Neural crest cell (in vitro differentiated cells): ENCODE results near the gene PTGIS. TPM values are rescaled to one million over a fixed set of nuclear protein-coding genes. Genes with fewer than 3 reads are reported as not detected.

Source experiments
- DNase-seq: peaks from one replicate; pipeline ENCODE4 v3.0.0; 2021; ENCODE audit warnings: low read depth, mixed read lengths, low spot score
- H3K27ac Mint-ChIP-seq: one replicate; pipeline ENCODE4 v1.8.0; 2021; ENCODE audit warnings: mild to moderate bottlenecking, mixed read lengths; ENCODE audit not compliant: unreplicated experiment
- H3K27me3 Mint-ChIP-seq: 2 replicates; pipeline ENCODE4 v1.8.0; 2021; ENCODE audit warnings: low read depth, mild to moderate bottlenecking, mixed read lengths
- H3K36me3 Mint-ChIP-seq: 2 replicates; pipeline ENCODE4 v1.8.0; 2021; ENCODE audit warnings: low read depth, mild to moderate bottlenecking, mixed read lengths
- H3K4me1 Mint-ChIP-seq: 2 replicates; pipeline ENCODE4 v1.8.0; 2021; ENCODE audit warnings: mixed read lengths
- H3K4me3 Mint-ChIP-seq: one replicate; pipeline ENCODE4 v1.8.0; 2021; ENCODE audit warnings: mild to moderate bottlenecking, mixed read lengths
- H3K9me3 Mint-ChIP-seq: 2 replicates; pipeline ENCODE4 v1.8.0; 2021; ENCODE audit warnings: mixed read lengths
- CTCF ChIP-seq: fragments of 200-600 bp; sonication (generic); conservative IDR thresholded peaks from 2 replicates; pipeline ENCODE4 v1.5.0; 2021; ENCODE audit warnings: antibody characterized with exemption, mild to moderate bottlenecking
- total RNA-seq: library from RNA; stranded (reverse); gene quantifications from 2 replicates; pipeline ENCODE4 v1.2.1, GENCODE V29; 2021

PTGIS gene
- total RNA-seq, 1 donor from 2014 or later, result 7.1 TPM

- no peak overlapping the region for H3K27ac Mint-ChIP-seq
- H3K9me3 Mint-ChIP-seq, result no peaks in the 10 kb centered on the region
- peaks cover 8% of the 10 kb centered on the region for H3K27me3 Mint-ChIP-seq
- peaks cover 11% of the 10 kb centered on the region for H3K4me1 Mint-ChIP-seq
- no peaks in the 10 kb centered on the region for H3K36me3 Mint-ChIP-seq
- no peak overlapping the region for H3K4me3 Mint-ChIP-seq
- no peak for TF ChIP-seq CTCF
- no peak for DNase-seq
Measured at GRCh38 chr20:49607568-49607967, 39.6 kb upstream of the PTGIS start.

- Mint-ChIP-seq H3K36me3 (no peaks in the 10 kb centered on the region), H3K4me3 (no peak overlapping the region), H3K27ac (no peak overlapping the region), H3K9me3 (no peaks in the 10 kb centered on the region), H3K27me3 (peaks cover 2% of the 10 kb centered on the region), H3K4me1 (no peaks in the 10 kb centered on the region)
- TF ChIP-seq CTCF, result peak; percentile 52
- DNase-seq, result no peak
Measured at GRCh38 chr20:49603209-49603627, 35.3 kb upstream of the PTGIS start.

GRCh38 chr20:49602345-49603208 lies 34.6 kb upstream of the PTGIS start:
- H3K9me3 Mint-ChIP-seq, result no peaks in the 10 kb centered on the region
- no peaks in the 10 kb centered on the region for H3K4me1 Mint-ChIP-seq
- no peaks in the 10 kb centered on the region for H3K27me3 Mint-ChIP-seq
- H3K36me3 Mint-ChIP-seq, result no peaks in the 10 kb centered on the region
- no peak overlapping the region for H3K27ac Mint-ChIP-seq
- TF ChIP-seq CTCF, result no peak
- no peak for DNase-seq
- no peak overlapping the region for H3K4me3 Mint-ChIP-seq

GRCh38 chr20:49601153-49601924 lies 33.4 kb upstream of the PTGIS start:
- Mint-ChIP-seq H3K27me3 (no peaks in the 10 kb centered on the region), H3K9me3 (no peaks in the 10 kb centered on the region), H3K4me1 (no peaks in the 10 kb centered on the region), H3K27ac (no peak overlapping the region), H3K4me3 (no peak overlapping the region), H3K36me3 (no peaks in the 10 kb centered on the region)
- no peak for DNase-seq
- no peak for TF ChIP-seq CTCF

GRCh38 chr20:49599746-49600113 lies 31.8 kb upstream of the PTGIS start:
- TF ChIP-seq CTCF, result no peak
- no peak overlapping the region for H3K27ac Mint-ChIP-seq
- no peak overlapping the region for H3K4me3 Mint-ChIP-seq
- no peaks in the 10 kb centered on the region for H3K36me3 Mint-ChIP-seq
- no peaks in the 10 kb centered on the region for H3K4me1 Mint-ChIP-seq
- no peak for DNase-seq
- H3K27me3 Mint-ChIP-seq, result no peaks in the 10 kb centered on the region
- no peaks in the 10 kb centered on the region for H3K9me3 Mint-ChIP-seq
